GM21737 (cell line): ENCODE measurements around the gene GNAO1.

Experiments
- ATAC-seq: cut with Tn5 transposase; IDR thresholded peaks from one replicate; pipeline ENCODE4 v1.9.1; 2021; ENCODE audit warnings: mild to moderate bottlenecking, moderate library complexity; ENCODE audit not compliant: unreplicated experiment

GNAO1 gene

DNA sequence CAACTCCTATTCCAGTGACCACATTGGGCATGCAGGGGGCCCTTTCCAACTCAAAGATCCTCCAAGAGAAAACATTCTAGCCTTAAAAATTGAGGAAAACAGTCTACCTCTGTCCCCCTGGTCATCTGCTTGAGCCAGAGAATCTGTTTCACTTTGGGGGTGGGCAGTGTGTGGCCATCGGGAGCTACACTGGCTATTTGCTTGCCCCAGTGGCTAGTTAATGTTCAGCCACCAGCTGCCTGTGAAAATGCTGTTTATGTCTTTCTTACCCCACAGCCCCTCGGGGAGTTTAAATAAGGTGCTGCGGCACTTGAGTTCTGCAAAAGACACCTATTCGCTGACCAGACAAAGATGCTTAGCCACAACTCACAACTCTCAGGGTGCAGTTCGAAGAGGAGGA lies 43.4 kb downstream of the GNAO1 start:
- no peak for ATAC-seq

DNA sequence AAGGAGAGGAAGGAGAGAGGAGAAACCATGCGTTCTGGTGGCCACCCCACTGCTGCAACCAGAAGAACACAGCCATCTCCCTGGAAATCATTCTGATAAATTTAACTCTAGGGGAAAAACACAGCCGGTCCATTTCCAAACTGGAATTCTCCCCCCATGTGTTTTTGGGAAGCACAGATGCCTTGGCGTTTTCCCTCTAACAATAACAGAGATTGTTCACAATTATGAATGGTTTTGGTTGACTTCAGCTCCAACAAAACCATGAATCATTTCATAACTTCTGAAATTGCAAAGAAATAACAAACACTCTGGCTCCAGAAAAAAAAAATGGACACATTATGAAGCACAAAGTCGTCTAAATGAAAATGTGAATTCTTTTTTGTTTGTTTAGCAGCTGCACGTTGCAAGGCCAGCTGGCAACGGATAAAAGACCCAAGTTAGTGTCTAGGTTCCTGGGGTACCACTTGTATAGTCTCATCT lies 46.2 kb downstream of the GNAO1 start:
- ATAC-seq: no peak

GRCh38 chr16:56238188-56238587 lies 46.9 kb downstream of the GNAO1 start:
- no peak for ATAC-seq

DNA sequence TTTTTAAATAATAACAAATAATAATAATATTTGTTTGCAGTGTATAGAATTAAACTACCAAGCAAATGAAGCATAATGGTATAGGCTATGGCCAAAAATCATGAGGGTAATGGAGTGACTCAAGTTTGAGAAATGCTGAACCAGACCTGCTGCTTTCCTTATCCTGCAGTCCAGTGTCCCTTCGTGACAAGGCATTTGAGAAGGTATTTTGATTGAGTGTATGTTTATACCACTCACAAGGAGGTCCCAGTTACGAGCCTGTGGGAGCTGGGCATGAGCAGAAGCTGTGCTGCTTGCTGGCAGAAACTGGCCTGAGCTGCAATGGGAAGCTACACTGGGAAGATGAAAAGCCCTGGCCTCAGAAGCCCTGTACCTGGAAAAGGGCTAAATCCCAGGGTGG lies 50.3 kb downstream of the GNAO1 start:
- ATAC-seq: no peak

DNA sequence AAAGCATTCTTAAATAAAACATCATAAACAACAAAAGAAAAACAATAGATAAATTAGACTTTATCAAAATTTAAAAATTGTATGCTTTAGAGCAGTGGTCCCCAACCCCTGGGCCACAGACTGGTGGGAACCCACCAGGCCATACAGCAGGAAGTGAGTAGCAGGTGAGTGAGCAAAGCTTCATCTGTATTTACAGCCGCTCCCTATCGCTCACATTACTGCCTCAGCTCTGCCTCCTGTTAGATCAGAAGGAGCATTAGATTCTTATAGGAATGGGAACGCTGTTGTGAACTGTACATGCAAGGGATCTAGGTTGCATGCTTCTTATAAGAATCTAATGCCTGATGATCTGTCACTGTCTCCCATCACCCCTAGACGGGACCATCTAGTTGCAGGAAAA lies 51.5 kb downstream of the GNAO1 start:
- ATAC-seq: no peak

DNA sequence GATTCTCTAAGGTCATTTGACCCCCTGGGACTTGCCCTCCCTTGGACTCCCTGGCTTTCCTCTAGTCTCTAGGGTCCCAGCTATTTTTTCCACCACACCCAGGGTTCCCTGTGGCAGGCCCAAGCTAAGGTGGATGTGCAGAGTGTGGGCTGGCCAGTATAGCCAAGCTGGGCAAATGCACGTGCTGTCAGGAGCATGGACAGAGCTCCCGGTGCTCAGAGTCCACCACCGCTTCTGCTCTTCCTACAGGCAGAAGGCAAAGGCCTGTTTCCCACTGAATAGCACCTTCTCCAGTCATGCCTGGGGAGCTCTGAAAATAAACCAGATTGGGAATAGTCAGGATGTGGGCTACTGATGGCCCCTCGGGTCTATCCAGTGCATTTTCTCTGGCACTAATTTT lies 53.3 kb downstream of the GNAO1 start:
- ATAC-seq: no peak

GRCh38 chr16:56245197-56245596 lies 53.9 kb downstream of the GNAO1 start:
- ATAC-seq: no peak

GRCh38 chr16:56246051-56246817 lies 54.9 kb downstream of the GNAO1 start:
- no peak for ATAC-seq

- ATAC-seq: no peak
These were observed 55.7 kb downstream of the GNAO1 start for GRCh38 chr16:56247018-56247417.

- ATAC-seq: no peak
These were observed 56.5 kb downstream of the GNAO1 start for GRCh38 chr16:56247808-56248207.

DNA sequence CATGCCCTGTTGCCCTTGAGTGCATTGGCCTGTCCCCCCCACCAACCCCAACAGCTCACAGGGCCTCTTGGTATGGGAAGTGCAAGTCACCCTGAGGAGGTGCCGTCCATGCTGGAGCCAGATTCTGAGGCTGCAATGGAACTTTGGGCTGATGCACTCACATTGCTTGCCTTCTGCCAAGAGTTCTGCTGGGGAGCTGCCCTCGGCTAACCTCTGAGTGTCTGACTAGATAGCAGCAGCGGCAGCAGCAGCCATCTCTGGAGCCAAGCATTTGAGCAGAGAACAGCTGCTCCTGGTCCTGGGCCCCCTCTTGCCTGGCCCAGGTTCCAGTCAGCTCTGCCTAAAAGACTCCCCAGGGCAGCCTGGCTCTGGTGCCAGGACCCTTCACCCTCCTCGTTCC lies 61.5 kb downstream of the GNAO1 start:
- ATAC-seq: no peak

DNA sequence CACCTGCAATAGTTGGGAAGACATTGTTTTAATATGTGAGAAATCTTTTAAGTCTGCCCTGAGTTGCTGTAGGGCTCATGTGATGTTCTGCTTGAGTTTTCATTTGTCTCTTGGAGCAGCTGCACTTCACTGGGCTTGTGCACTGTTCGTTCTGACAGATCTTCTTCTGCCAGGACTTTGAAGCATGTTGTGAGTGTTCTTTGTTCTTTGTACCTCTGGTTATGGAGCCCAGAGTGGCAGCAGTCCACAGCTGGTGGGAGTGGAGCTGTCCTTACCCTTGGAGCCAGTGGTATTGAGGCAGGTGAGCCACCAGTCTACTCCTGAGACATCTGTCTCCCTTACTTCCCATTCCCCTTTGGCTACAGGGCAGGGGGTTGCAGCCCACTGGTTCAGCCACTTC lies 64.6 kb downstream of the GNAO1 start:
- ATAC-seq: no peak

DNA sequence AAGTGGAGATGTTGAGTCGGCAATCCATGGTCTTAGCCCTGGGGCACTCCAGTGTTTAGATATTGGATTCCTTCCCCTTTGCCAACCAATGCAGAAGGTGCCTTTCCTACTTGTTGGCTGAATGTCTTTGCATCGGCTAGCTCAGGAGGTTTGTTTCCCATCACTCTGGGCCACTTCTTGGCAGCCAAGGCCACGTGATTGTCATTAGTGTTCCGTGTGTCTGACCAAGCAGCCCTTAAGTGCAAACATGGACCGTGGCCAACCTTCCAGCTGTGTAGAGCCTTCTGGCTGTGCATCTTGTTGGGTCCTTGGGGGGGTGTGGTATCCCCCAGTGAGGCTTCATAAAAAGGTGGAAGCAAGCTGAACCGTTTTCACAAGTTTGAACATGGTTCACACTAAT lies 66.0 kb downstream of the GNAO1 start:
- ATAC-seq: no peak

- no peak for ATAC-seq
These were observed 66.5 kb downstream of the GNAO1 start for GRCh38 chr16:56257666-56258342.

DNA sequence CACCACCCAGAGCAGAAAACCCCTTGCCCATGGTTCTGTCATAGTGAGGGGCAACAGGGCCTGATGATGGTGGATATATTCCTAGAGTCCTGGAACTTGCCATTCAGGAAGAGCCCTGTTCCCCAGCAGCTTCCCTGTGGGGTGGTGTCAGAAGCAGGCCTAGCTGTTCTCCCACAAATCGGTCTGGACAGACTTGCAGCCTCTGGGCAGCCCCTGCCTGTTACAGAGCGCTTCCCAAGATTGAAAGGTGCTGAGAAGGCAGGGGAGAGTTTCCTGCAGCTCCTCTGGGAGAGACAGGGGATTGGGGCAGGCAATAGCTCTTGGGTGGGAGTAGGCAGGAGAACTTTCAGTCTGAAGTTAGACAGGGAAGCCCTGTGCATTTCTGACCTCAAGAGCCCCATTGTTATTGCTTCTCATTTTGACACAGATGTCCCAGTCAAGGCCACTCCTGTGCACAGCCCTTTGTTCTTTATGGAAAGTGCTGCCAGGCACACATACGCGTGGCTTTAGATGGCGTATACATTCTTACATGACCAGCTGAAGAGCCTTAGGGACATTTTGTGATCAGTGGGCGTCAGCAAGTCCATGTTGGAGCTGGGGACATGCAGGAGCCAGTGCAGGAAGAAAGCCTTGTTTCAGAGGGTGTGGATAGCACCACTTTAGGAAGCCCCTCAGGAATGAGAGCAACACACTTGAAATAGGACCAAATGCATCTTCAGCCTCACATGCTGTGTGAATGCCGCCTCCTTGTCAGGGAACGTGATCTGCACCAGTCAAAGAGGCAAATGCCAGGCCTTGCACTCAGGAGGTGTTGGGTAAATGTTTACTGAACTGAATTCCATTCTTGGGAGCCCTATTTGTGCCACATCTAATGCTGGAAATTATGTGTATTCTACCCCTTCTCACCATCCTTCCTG lies 67.5 kb downstream of the GNAO1 start:
- no peak for ATAC-seq

- ATAC-seq: no peak
These were observed 68.1 kb downstream of the GNAO1 start for GRCh38 chr16:56259425-56259779.

DNA sequence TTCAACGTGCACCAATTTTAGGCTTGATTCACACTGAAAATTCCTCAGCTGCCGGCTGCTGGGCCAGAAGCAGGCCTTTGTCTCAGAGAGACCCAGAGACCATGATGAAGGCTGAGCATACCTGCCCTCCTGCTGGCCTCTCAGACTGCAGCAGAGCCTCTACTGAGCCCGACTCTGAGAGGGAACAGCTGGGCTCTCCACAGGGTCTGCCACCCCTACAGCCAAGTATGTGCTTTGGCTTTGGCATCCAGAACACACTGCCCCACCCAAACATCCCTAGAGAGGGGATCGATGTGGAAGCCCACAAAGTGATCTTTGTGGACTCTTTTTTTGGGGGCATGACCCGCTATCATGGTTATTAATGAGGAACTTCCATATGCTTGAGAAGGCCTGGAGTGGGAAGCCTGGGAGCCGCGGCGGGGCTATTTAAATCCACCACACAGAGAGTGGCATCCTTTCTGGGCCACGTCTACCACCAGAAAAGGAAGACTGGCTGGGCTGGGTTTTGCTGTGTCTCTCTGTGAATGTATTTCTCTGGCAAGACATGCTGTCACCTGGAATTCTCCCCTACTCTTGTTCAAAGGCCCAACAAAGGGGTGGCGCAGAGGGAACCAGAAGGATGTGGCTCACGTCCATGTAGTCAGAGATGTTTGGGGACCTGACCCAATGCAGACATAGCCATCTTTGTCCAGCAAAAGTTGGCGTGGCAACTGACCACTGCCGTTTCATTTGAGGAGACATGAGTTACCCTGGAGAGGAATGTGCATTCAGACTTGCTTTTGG lies 69.3 kb downstream of the GNAO1 start:
- ATAC-seq: no peak

GRCh38 chr16:56261656-56262055 lies 70.4 kb downstream of the GNAO1 start:
- no peak for ATAC-seq

DNA sequence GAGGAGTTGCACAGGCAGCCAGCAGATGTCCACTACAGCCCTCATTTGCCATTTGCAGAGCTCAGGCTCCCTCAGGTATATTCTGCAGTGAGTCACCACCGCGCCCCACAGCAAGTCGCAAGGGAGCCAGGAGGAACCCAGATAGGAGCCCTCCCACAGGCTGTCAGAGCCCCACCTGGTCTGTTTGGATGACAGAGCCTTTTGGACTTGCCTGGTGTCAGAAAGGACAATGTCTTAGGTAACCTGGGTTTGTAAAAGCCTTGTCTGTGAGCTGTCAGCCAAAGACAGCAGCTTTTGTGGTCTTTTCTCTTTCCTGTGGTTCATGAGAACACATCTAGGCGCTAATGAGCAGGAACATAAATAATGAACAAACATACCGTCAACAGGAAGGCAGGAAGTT lies 70.9 kb downstream of the GNAO1 start:
- no peak for ATAC-seq

DNA sequence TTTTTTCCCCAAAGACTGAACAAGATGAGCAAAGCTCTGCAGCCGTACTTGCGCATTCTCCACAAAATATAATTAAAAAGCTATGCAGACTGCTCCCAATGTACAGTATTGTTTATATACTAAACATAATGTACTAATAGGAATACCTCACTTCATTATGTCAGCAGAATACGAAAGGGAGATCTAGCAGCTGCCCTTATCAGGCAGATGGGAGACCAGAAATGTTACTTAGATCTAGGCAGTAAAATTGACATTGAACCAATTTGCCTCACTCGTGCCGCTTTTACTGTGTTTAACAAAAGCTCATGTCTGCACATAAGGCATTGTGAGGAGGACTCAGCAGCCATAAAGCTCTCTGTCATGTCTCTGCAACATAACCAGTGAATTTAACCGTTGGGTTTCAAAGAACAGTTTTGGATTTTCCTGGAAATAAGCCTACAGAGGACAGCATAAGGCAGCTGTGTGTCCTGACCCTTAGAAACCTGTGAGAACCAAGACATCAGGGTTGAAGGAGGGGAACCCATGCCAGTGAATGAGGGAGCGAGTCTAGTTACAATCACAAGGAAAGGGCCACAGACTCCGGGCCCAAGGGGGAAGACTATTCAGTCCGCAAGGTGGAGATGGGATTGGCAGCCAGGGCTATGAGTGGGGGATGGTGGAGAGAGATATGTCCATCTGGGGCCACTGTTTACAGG lies 71.4 kb downstream of the GNAO1 start:
- no peak for ATAC-seq
